ENCODE measurements around the gene LCK.
A peak's percentile ranks its signal among the peaks of the same experiment; 100 is the strongest.
"Not testable (repeated sequence)": the region's sequence is repeated elsewhere in the genome, so short reads cannot be mapped to it uniquely, and the experiment has no call there.

Gene LCK

GRCh38 chr1:32276032-32276782 lies 25.1 kb downstream of the LCK start:
- no peak overlapping the region for H3K27ac ChIP-seq (ENCODE audit: extremely low read depth, low read depth, low read length)
- no peak overlapping the region for H3K4me3 ChIP-seq (ENCODE audit: low read depth, low read length)
- no peaks in the 10 kb centered on the region for H3K36me3 ChIP-seq (ENCODE audit: control insufficient read depth in 2 of 2, insufficient read depth in 1 of 2, low read length in 2 of 2)
- no peaks in the 10 kb centered on the region; the same call in 1 of the 2 replicates for H3K4me1 ChIP-seq (ENCODE audit: control insufficient read depth, insufficient read depth, low read length)
- CTCF ChIA-PET: no interaction called here
- POLR2A ChIA-PET: interaction anchor here (0.6 kb wide), 1 partner anchor 101 kb away, joined by 3 read pairs; no protein-coding TSS in a partner anchor
- no peaks in the 10 kb centered on the region for H3K9me3 ChIP-seq (ENCODE audit: control insufficient read depth, insufficient read depth, low read depth, low read length)
- TF ChIP-seq ZNF423 (tag by site-specific recombination; IDR thresholded peaks at IDR 0.05) (no peak), ZNF16 (tag by site-specific recombination; IDR thresholded peaks at IDR 0.05; ENCODE audit: low read depth) (no peak), PRDM6 (tag by site-specific recombination; IDR thresholded peaks at IDR 0.05) (no peak), ZNF214 (tag by site-specific recombination; IDR thresholded peaks at IDR 0.05; ENCODE audit: borderline replicate concordance) (no peak), ZFHX2 (tag by site-specific recombination; conservative IDR thresholded peaks at IDR 0.05) (peak; percentile 88), OSR2 (tag by site-specific recombination; IDR thresholded peaks at IDR 0.05) (no peak), IKZF3 (tag by site-specific recombination; IDR thresholded peaks at IDR 0.05) (no peak), ZFP3 (tag by site-specific recombination; IDR thresholded peaks at IDR 0.05; ENCODE audit: low read depth) (no peak), GLIS1 (tag by site-specific recombination; IDR thresholded peaks at IDR 0.05) (no peak), ZNF223 (tag by site-specific recombination; IDR thresholded peaks at IDR 0.05) (no peak), HOXD13 (CRISPR knock-in tag; IDR thresholded peaks at IDR 0.05; ENCODE audit: borderline replicate concordance) (no peak), ZNF785 (tag by site-specific recombination; IDR thresholded peaks at IDR 0.05) (no peak), EGR2 (tag by site-specific recombination; IDR thresholded peaks at IDR 0.05; ENCODE audit: low read depth) (peak; percentile 88), ZNF121 (tag by site-specific recombination; IDR thresholded peaks at IDR 0.05) (no peak), ZNF266 (tag by site-specific recombination; IDR thresholded peaks at IDR 0.05; ENCODE audit: low read depth) (no peak)

GRCh38 chr1:32284777-32285176 lies 33.7 kb downstream of the LCK start:
- H3K36me3 ChIP-seq (ENCODE audit: control insufficient read depth in 2 of 2, insufficient read depth in 1 of 2, low read length in 2 of 2); H3K4me1 ChIP-seq (ENCODE audit: control insufficient read depth, insufficient read depth, low read length); POLR2A ChIA-PET; H3K9me3 ChIP-seq (ENCODE audit: control insufficient read depth, insufficient read depth, low read depth, low read length); H3K4me3 ChIP-seq (ENCODE audit: low read depth, low read length); H3K27ac ChIP-seq (ENCODE audit: extremely low read depth, low read depth, low read length): not testable (repeated sequence)
- CTCF ChIA-PET: interaction anchor here (2.8 kb wide), 1 partner anchor 37 kb away, joined by 11 read pairs; no protein-coding TSS in a partner anchor
- TF ChIP-seq ZNF121 (tag by site-specific recombination; IDR thresholded peaks at IDR 0.05): peak; percentile 93
- TF ChIP-seq ZNF664 (tag by site-specific recombination; IDR thresholded peaks at IDR 0.05): 0 out of 2 replicates have a peak, but pooled peaks have one; percentile 3

GRCh38 chr1:32285658-32286057 lies 34.6 kb downstream of the LCK start:
- H3K4me1 ChIP-seq (ENCODE audit: control insufficient read depth, insufficient read depth, low read length): no peaks in the 10 kb centered on the region
- ChIA-PET CTCF (no interaction called here), POLR2A (no interaction called here)
- no peaks in the 10 kb centered on the region for H3K9me3 ChIP-seq (ENCODE audit: control insufficient read depth, insufficient read depth, low read depth, low read length)
- no peaks in the 10 kb centered on the region for H3K36me3 ChIP-seq (ENCODE audit: control insufficient read depth in 2 of 2, insufficient read depth in 1 of 2, low read length in 2 of 2)
- no peak overlapping the region for H3K27ac ChIP-seq (ENCODE audit: extremely low read depth, low read depth, low read length)
- H3K4me3 ChIP-seq (ENCODE audit: low read depth, low read length): no peak overlapping the region
- TF ChIP-seq ZNF529 (tag by site-specific recombination; IDR thresholded peaks at IDR 0.05; ENCODE audit: insufficient replicate concordance): no peak
- TF ChIP-seq HOXD13 (CRISPR knock-in tag; IDR thresholded peaks at IDR 0.05; ENCODE audit: borderline replicate concordance): no peak
- no peak for TF ChIP-seq ZSCAN16 (tag by site-specific recombination; IDR thresholded peaks at IDR 0.05)
- no peak for TF ChIP-seq ZNF473 (tag by site-specific recombination; IDR thresholded peaks at IDR 0.05)
- TF ChIP-seq MEIS1 (CRISPR knock-in tag; IDR thresholded peaks at IDR 0.05; ENCODE audit: borderline replicate concordance): no peak
- TF ChIP-seq OSR2 (tag by site-specific recombination; IDR thresholded peaks at IDR 0.05): no peak
- no peak for TF ChIP-seq BCL11A (tag by site-specific recombination; IDR thresholded peaks at IDR 0.05; ENCODE audit: low read depth)
- no peak for TF ChIP-seq ZNF658 (tag by site-specific recombination; IDR thresholded peaks at IDR 0.05)
- TF ChIP-seq TCF7L2 (IDR thresholded peaks at IDR 0.05; ENCODE audit: borderline replicate concordance, low read depth, low read length): no peak
- TF ChIP-seq KLF10 (tag by site-specific recombination; IDR thresholded peaks at IDR 0.05): no peak
- TF ChIP-seq ZBTB49 (tag by site-specific recombination; IDR thresholded peaks at IDR 0.05; ENCODE audit: low read depth): no peak
- no peak for TF ChIP-seq HOXA7 (CRISPR knock-in tag; IDR thresholded peaks at IDR 0.05; ENCODE audit: borderline replicate concordance)
- TF ChIP-seq ZNF639 (tag by site-specific recombination; IDR thresholded peaks at IDR 0.05): no peak
- TF ChIP-seq SETDB1 (IDR thresholded peaks at IDR 0.05; ENCODE audit: insufficient read length, low read length): no peak
